CD4-positive, alpha-beta T cell treated with Interleukin-6 at 100 ng/mL for 8 hours (primary cell): ENCODE data around the gene SCNN1A.

Experiments
- DNase-seq: peaks from one replicate; pipeline ENCODE4 v3.0.0-alpha.2; 2020; ENCODE audit warnings: mixed read lengths, low spot score

Gene SCNN1A

DNA sequence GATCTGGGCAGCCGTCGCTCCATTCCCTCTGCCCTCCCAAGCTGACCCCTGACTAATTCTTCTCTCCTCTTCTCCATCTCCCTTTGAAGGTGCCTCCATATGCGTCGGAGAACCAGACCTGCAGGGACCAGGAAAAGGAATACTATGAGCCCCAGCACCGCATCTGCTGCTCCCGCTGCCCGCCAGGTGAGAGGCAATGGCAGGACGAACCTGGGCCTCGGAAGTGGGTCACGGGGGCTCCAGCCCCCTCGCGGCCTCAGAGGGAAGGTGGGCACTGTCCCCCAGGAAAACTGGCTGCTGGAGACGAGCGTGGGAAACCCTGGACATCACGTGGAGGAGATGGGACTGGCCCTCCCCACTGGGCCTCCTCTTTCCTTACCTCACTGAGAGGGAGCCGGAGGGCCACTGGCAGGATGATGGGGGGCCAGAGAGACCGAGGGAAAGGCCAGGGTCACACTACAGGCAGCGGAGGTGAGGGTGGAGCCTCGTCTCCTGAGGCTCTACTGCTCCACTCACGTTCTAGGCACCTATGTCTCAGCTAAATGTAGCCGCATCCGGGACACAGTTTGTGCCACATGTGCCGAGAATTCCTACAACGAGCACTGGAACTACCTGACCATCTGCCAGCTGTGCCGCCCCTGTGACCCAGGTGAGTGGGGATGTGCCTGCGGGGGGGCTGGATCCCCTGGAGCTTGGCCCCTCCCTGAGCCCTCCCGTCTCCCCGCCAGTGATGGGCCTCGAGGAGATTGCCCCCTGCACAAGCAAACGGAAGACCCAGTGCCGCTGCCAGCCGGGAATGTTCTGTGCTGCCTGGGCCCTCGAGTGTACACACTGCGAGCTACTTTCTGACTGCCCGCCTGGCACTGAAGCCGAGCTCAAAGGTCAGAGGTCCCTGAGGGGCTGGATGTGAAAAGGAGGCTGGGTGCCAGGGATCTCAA, 9.4 kb upstream of the SCNN1A start:
- no peak for DNase-seq

GRCh38 chr12:6383572-6384498, 8.5 kb upstream of the SCNN1A start, which contains the start of gene LTBR:
Gene LTBR (plus strand): TSS chr12:6384162. CDS start chr12:6384359, 197 bp downstream.
- no peak for DNase-seq

DNA sequence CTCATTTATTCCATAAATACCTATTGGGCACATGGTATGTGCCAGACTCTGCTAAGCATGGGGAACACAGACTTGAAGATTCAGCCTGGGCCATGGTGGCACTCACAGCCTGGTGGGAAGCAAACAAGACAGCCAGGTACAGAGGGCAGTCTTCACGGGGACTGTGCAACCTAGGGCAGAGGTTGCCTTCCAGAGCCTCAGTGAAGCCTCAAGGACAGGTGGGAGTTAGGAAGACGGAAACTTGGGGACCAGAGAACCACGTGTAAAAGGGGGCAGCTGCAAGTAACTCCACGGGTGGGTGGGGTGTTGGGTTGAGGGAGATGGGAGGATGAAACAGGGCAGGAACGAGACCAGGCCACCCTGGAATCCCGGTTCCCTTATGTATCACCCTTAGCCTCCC, 7.6 kb upstream of the SCNN1A start:
- no peak for DNase-seq

DNA sequence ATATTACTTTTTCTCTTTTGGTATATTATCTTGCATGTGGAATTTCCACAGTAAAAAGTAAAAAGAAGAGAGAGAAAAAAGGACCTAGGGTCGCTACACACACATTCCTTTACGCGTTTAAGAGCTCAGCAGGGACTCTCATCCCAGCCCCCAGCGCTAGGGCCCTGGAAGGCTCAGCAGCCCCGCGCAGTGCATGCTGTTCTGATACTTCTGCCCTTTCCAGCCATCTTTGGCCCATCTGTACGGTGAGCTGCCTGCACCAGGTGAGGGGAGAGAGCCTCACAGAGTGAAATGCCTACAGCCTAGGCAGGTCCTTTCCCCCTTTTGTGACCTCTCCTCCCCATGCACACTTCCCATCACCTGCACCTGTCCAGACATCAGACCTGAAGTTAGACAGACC, 7.0 kb upstream of the SCNN1A start:
- no peak for DNase-seq

- DNase-seq: no peak
Measured at GRCh38 chr12:6380141-6381121, 5.1 kb upstream of the SCNN1A start.

DNA sequence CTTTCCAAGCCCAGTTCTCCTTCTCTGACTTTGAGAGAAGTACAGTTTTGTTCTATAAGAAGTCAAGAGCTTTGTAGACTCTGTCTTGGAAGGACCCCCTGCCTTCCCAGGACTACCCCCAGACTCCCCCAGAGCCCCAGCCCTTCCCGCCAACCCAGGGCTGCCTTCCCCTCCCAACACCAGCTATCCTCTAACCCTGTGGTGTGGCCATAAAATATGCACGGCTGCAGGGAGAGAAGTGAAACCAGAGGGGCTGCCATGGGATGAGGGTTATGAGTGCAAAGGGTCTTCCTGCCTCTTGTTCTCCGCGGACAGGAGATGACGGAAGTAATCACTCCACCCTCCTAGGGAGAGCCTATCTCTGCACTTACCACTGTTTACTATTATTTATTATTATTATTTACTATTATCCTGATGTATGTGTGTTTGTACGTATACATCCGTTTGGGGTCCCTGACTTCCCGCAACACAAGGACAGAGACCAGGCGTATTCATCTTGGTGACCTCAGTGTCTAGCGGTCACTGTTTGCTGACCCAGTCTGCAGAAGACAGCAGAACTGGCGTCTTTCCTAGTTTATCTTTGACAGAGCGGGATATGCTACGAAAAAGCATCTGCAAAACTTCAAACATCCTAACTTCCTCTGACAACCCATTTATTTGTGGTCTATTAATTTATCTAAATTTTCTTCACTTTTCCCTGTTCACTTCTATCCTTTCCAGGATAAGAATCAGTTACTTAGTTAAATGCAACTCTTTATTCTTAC, 3.5 kb upstream of the SCNN1A start:
- no peak for DNase-seq

DNA sequence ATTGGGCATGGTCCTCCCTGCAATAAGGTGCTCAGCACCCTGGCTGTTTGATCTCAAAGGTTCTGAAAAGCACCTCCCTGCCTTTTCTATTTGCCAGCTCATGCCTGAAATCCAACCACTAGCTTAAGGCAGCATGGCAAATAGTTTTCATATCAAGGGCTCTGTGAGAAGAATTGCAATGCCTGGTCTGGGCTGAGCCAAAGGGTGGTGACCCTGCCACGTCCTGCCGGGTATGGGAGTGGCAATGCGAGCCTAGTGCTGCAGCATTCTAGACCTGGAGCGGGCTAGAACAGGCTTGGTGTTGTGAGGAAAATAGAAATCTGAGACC, 2.3 kb upstream of the SCNN1A start:
- DNase-seq: no peak

- peak; percentile 21 for DNase-seq
Measured at GRCh38 chr12:6376870-6377666, 1.7 kb upstream of the SCNN1A start.

GRCh38 chr12:6376079-6376869, 911 bp upstream of the SCNN1A start:
- no peak for DNase-seq

- DNase-seq: no peak
Measured at GRCh38 chr12:6374786-6375160, 590 bp downstream of the SCNN1A start.

- DNase-seq: no peak
Measured at GRCh38 chr12:6374028-6374785, 1.2 kb downstream of the SCNN1A start.

GRCh38 chr12:6373022-6373787, 2.2 kb downstream of the SCNN1A start:
- no peak for DNase-seq

DNA sequence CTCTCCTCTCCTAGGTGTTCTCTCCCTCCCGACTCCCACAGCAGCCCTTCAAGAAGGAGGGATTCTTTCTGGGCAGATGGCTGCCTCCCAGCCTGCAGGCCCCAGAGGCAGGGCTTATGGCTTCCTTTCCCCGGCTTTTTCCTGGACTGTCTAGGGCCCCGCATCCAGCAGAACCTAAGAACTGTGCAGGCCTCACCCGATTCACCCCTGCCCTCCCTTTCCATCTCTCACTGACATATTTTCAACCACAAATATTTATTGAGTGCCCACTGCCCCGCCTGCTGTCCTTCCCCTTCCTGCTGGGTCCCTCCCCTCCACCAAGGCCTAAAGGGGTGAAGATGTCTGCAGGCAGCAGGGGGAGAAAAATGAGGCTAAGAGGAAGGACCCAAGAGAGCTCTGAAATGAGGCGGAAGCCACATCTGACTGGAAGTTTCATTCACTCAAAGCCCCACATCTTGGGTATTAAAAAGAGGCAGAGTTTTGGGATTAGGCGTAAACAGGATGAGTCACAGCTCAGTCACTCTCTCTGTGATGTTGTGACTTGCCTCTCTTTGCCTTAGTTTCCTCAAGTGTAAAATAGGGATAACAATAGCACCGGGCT, 2.9 kb downstream of the SCNN1A start:
- no peak for DNase-seq

DNA sequence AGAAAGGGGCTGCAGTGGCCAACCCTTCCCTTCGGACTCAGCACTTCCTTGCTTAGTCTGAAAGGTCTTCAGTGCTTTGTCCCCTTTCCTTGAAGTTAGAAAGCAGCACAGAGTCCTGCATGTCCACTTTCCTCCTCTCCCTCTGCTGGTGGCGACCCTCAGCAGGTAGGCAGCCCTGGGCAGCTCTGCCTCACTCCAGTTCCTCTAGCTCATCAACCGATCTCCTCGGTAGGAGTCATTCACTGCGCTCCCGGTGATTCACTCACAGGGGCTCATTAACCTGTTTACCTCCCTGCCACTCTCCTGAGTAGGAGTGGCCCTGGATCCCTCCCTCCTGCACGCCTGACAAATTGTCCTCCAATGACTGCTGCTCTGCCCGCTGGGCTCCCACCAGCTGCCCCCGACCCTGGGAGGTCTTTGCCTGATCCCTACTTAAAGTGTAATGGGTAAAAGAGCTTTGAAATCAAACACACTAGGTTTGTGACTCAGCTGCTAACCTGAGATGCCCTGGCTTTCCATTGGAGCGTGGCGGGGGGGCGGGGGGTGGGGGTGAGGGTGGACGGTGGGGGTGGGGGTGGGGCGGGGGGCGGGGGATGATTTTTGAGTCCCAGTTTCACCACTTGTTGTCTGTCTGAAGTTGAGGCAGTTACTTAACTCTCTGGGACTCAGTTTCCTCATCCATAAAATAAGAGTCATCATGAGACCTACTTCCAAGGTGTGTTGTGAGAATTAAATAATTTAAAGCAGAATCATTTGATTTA, 4.2 kb downstream of the SCNN1A start:
- DNase-seq: no peak

- no peak for DNase-seq
Measured at GRCh38 chr12:6370576-6370935, 4.8 kb downstream of the SCNN1A start.

DNA sequence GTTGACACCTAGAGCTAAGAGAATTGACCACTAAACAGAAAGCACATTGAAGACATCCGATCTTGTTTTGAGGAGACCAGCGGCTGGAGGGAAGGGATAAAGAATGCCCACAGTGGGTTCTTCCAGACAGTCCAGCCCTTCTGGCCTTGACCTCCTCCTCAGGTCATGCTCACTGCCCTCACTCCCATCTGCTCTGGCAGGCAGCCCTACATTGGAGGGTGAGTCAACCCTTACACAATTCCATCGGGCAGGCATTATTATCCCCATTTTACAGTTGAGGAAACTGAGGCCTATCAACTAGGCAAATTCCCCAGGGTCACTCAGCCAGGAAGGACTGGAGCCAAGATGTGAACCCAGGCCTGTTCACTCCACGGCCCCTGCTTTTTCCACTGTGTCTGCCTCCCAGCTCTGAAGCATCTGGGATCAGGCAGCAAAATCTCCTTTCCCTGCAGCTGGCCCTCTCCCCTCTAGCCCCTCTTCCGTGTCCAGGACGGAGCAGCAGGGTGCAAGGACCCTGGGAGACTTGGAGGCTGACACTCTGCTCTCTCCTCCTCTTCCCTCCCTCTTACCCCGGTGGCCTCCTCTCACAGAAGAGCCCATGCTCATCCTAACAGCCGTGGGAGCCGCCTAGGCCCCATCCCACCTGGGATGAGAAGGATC, 5.3 kb downstream of the SCNN1A start:
- DNase-seq: no peak
